ENCODE results near the gene FXR1. TPM values are rescaled to one million over a fixed set of nuclear protein-coding genes. Genes with fewer than 3 reads are reported as not detected.
A peak's percentile ranks its signal among the peaks of the same experiment; 100 is the strongest.
"Not testable (repeated sequence)": the region's sequence is repeated elsewhere in the genome, so short reads cannot be mapped to it uniquely, and the experiment has no call there.

FXR1 gene
- 131 TPM for polyA plus RNA-seq (2012; ENCODE audit: insufficient read depth, insufficient read length, low read depth)

DNA sequence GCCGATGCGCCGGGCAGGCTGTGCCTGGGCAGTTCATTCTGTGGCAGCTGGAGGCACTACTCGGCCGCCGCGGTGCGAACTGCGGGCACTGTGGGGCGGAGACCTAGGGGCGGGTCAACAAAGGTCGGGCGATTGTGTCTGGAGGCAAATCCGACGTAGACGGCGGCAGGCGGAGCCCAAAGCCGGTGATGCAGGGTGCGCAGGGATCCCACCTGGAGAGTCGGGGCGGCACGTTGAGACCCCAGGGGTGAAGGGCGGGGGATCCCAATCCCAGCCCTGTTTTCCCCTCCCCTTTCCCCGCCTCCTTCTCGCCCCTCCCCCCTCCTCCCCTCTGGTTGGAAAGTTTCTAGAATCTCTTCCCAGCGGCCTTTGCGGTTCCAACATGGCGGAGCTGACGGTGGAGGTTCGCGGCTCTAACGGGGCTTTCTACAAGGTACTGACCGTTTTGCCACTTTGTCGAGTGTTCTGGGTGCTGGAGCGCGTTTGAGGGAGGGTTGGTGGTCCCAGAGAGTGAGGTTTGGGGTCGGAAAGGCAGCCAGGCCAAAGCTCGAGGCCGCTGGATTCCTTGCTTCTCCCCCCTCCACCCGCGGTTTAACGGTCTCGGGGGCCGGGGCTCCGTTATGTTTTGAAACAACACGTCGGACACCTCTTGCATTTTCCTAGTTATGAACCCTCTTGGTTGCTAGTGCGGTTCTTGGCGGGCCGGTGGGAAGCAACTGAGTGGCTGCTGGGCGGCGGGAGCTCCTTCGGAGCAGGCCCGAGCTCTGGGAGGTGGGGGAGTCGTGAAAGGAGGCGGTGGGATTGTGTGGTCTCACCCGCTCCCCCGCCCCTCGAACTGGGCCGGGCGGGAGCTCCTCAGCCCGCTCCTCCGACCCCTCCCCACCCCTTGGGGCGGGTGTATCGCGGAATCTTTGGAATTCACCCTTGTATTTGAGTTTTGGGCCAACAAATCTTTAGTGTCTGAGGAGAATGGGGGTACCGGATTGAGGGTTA lies at the start of gene FXR1:
TSS of gene FXR1 (plus strand) at position 367 of the 993 bp plus-strand sequence. CDS start at position 383, 16 bp downstream.
- peak; percentile 90 for DNase-seq
- TF ChIP-seq, protein P1, sequence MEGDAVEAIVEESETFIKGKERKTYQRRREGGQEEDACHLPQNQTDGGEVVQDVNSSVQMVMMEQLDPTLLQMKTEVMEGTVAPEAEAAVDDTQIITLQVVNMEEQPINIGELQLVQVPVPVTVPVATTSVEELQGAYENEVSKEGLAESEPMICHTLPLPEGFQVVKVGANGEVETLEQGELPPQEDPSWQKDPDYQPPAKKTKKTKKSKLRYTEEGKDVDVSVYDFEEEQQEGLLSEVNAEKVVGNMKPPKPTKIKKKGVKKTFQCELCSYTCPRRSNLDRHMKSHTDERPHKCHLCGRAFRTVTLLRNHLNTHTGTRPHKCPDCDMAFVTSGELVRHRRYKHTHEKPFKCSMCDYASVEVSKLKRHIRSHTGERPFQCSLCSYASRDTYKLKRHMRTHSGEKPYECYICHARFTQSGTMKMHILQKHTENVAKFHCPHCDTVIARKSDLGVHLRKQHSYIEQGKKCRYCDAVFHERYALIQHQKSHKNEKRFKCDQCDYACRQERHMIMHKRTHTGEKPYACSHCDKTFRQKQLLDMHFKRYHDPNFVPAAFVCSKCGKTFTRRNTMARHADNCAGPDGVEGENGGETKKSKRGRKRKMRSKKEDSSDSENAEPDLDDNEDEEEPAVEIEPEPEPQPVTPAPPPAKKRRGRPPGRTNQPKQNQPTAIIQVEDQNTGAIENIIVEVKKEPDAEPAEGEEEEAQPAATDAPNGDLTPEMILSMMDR (IDR thresholded peaks at IDR 0.05; ENCODE audit: low read depth, low read length), result peak; percentile 66
- Histone ChIP-seq H3K4me1 (0 out of 2 replicates have a peak, but pooled peaks cover 3% of the 10 kb centered on the region), H3K9me3 (no peaks in the 10 kb centered on the region), H3K27me3 (no peaks in the 10 kb centered on the region; the same call in 1 of the 2 replicates), H3K36me3 (peaks cover 25% of the 10 kb centered on the region), H3K4me3 (ENCODE audit: low read depth, low read length) (peak within 1 kb of the TSS; percentile 96)

GRCh38 chr3:180870008-180870699 lies 42.3 kb upstream of the FXR1 start:
- Histone ChIP-seq H3K9me3 (no peaks in the 10 kb centered on the region), H3K4me1 (no peaks in the 10 kb centered on the region), H3K27me3 (no peaks in the 10 kb centered on the region), H3K4me3 (ENCODE audit: low read depth, low read length) (no peak overlapping the region), H3K36me3 (no peaks in the 10 kb centered on the region)
- no peak for DNase-seq
- TF ChIP-seq, protein P1 (IDR thresholded peaks at IDR 0.05; ENCODE audit: low read depth, low read length), result no peak

DNA sequence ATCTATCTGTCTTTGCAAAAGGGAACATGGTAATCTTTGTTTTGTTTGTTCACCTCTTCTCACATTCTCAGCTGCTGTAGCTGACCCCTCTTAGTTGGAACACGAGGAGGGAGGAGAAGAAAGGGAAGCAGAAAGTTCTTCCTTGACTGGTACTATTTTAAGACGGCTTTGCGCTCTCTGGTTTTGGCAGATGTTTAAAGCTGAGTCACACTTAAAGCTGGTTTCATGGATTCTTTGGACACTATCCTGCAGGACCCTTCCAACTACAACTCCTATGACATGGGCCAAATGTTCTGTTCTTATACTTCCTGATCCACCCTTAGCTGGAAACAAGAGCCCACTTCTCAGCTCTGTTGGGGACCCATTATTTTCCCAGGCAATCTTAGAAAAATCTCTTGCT lies 40.6 kb upstream of the FXR1 start:
- TF ChIP-seq, protein P1 (IDR thresholded peaks at IDR 0.05; ENCODE audit: low read depth, low read length), result no peak
- Histone ChIP-seq H3K27me3 (no peaks in the 10 kb centered on the region), H3K4me3 (ENCODE audit: low read depth, low read length) (no peak overlapping the region), H3K9me3 (no peaks in the 10 kb centered on the region), H3K36me3 (no peaks in the 10 kb centered on the region), H3K4me1 (no peaks in the 10 kb centered on the region)
- no peak for DNase-seq

DNA sequence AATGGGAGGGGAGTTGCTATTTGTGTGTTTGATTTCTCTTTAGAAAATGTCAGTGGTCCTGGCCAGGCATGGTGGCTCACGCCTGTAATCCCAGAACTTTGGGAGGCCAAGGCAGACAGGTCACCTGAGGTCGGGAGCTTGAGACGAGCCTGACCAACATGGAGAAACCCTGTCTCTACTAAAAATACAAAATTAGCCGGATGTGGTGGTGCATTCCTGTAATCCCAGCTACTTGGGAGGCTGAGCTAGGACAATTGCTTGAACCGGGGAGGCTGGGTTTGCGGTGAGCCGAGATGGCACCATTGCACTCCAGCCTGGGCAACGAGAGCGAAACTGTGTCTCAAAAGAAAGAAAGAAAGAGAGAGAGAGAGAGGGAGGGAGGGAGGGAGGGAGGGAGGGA lies 40.0 kb upstream of the FXR1 start:
- DNase-seq; H3K4me1 ChIP-seq; H3K36me3 ChIP-seq; H3K9me3 ChIP-seq; H3K4me3 ChIP-seq (ENCODE audit: low read depth, low read length); H3K27me3 ChIP-seq: not testable (repeated sequence)

- no peaks in the 10 kb centered on the region for H3K4me1 ChIP-seq
- TF ChIP-seq, protein P1 (IDR thresholded peaks at IDR 0.05; ENCODE audit: low read depth, low read length), result no peak
- no peaks in the 10 kb centered on the region for H3K9me3 ChIP-seq
- DNase-seq, result no peak
- H3K4me3 ChIP-seq (ENCODE audit: low read depth, low read length), result no peak overlapping the region
- H3K36me3 ChIP-seq, result no peaks in the 10 kb centered on the region
- H3K27me3 ChIP-seq, result no peaks in the 10 kb centered on the region
Observed at GRCh38 chr3:180875124-180875698, 37.3 kb upstream of the FXR1 start.

- no peak overlapping the region for H3K4me3 ChIP-seq (ENCODE audit: low read depth, low read length)
- H3K9me3 ChIP-seq, result no peaks in the 10 kb centered on the region; the same call in 1 of the 2 replicates
- TF ChIP-seq, protein P1 (IDR thresholded peaks at IDR 0.05; ENCODE audit: low read depth, low read length), result no peak
- DNase-seq, result peak; percentile 26
- peaks cover 4% of the 10 kb centered on the region; the same call in 1 of the 2 replicates for H3K4me1 ChIP-seq
- H3K36me3 ChIP-seq, result no peaks in the 10 kb centered on the region
- no peaks in the 10 kb centered on the region for H3K27me3 ChIP-seq
Observed at GRCh38 chr3:180881065-180881801, 31.2 kb upstream of the FXR1 start.
